GM18502 (cell line): ENCODE results near the gene FOXA1.

ENCODE experiments used
- ATAC-seq: cut with Tn5 transposase; IDR thresholded peaks from one replicate; pipeline ENCODE4 v1.9.1; 2021; ENCODE audit warnings: mild to moderate bottlenecking; ENCODE audit not compliant: unreplicated experiment, poor library complexity

Gene FOXA1

DNA sequence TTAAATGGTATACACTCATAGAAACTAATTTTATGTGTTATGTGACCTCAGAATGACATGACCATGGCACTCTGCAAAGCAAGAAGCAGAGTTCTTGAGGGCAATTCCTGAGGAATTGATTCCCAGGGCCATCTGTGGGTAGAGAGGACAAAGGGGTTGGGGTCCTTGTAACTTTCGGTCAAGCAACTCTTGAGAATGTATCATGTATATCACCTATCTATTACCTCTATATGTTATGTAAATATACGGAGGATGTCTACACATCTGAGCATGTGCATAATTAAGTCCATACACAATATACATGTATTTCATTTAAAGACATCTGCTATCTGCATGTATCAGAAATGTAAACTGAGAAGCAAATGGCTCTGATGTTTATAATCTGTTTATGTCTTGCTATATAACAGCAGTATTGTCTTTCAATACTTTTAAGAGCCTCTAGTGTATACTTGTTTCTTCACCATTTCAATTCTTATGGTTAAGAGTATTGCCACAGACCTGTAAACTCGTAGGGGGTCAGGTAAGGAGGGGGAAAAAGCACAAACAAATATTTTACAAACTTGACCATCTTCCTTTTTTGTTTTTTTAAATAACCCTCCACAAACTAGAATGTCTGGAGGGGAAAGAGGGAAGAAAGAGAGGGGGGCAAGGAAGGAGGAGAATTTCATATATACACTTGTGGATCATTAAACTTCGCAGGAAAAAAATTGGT, 4.5 kb downstream of the FOXA1 start:
- ATAC-seq, result no peak

DNA sequence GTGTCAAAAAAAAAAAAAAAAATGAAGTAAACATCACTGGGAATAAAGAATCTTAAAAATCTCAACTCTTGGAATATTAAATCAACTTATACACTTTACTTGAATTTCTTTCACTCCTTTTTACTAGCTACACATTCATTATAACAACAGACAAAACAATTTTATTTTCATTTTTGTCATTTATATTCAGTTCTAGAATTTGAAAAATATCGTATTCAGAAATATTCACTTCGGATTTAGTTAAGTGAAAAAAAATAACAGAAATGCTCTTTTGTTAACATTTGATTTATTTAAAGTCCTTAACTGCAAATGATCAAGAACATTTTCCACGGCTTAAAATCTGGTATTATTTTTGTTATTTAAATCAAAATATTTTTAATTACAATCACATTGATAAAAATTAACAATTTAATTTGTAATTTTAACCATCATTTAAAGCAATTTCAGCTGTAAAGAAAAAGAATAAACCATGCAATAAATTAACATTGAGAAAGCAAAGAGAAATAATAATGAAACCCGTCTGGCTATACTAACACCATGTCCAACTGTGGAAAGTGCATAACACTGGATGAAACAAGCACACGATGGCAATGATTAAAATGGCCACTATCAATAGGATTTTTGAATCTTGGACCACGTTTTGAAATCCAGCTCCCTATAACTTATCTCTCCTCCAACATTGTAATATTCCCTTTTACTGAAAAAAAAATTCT, 5.2 kb downstream of the FOXA1 start:
- ATAC-seq, result no peak

DNA sequence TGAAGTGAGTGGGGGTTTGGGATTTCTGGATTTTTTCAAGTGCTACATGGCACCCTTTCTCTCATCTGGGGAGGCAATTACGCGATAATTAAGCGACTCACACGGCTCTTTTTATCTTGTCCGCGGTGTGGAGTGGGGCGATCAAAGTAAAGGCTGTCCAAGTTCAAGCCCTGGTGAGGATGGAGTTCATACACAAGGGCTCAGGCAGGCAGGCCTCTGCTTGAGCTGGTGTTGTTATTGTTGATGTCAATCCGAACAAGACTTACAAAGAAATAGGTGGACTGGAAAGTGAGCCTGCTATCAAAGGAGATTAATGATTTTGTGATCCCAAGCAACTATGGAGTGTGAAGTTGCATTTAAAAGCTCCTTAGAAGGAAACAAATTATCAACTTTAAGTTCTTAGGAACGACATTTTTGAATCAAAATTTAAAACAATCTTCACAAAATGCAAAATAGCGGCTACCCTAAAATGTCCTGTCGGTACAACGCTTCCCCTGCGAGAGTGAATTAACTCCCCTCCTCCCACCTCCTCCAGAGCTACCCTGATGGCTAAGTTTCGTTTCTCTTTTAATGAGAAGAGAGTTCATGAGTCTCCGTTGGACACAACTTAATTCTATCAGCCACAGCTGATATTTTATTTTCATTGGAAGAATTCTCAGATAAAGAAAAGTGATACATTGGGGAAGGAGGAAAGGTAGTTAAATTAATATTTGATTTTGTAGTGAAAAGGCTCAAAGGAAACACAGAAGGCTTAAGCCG, 5.9 kb downstream of the FOXA1 start:
- ATAC-seq, result no peak

DNA sequence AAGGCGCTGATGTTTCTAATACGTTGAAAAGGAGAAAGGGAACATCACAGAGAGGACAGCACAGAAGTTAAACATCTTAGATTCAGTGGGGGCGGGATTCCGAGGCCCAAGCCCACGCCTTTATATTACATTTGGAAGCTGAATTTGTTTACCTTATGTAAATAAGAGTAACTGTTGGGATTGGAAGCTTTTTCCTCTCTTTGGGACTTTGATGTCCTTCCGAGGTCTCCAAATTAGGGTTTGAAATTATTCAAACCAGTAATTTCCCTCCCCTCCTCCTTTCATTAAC, 6.4 kb downstream of the FOXA1 start:
- no peak for ATAC-seq

DNA sequence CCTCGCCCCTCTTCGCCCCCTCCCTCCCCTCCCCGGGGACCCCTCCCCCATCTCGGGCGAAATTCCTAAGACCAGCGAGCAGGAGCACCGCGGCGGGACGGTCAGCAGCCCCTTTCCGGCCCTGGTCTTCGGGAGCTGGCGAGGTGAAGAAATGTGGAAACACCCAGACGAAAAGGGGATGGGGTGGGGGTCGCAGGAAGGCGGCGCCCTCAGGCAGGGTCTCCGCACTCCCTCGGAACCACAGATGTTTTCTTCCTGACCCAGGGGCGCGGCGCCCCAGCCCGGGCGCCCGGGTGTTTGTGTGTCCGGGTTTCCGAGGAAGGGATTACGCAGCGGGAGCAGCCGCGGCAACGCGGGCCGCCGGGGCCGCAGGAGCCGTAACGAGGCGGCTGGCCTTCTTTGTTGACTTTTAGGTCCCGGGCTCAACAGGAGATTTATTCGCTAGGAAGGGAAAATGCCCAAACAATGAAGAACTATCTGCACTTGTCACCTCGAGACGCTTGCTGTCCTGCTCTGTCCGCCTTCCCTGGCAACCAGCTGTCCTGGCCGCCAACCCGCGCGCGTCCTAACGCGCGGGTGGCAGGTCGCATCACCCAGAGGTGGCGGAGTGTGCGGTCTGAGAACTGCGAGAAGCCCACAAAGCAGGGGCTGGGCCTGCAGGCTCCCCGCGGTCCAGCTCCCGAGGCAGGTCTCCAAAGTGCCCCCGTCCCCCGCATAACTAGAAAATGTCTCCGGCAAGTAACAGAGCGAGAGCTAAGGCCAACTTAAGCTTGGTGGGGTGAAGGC, 7.0 kb downstream of the FOXA1 start:
- ATAC-seq, result no peak

DNA sequence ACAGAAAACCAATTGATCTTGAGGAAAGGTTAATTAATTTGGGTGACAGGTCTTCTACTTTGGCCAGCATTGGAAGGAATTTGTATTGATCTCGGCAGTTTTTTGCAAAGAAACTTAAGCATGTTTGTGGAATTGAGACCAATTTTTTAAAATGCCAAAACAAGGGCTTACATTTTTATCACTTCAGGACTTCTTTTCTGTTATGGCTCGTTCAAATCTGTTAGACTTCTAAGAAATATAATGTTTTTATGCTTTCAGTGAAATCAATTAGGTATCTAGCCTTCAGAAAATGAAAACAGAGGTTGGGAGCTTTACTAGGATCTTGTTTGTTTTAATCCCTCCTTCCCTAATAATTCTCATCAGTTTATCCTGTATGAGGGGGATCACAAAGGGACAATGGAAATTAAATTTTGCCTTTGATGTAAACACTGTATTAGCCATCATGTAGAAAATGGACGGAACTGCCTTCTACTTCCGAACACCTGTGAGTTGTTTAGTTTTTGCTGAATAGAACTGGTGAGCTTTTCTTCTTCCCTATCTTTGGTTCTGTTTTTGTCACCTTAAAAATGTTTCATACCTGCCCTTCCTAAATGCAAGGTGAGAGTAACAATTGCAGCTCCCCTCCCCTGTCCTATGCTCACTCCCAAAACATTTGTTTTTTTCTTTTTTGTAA, 7.8 kb downstream of the FOXA1 start:
- no peak for ATAC-seq

DNA sequence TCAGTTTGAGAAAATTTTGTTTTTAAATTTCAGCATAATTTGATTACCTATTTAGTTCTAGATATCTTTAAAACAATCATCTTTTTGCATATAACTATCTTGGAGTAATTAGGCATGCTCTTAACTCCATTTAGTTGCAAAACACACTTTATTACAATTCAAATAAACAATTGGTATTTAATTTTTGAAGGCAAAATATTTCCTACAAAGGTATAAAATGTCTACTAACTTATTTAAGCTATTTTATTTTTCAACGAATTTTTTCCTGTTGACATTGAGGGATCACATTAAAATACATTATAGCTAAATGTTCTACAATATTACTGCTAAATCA, 8.3 kb downstream of the FOXA1 start:
- ATAC-seq, result no peak

DNA sequence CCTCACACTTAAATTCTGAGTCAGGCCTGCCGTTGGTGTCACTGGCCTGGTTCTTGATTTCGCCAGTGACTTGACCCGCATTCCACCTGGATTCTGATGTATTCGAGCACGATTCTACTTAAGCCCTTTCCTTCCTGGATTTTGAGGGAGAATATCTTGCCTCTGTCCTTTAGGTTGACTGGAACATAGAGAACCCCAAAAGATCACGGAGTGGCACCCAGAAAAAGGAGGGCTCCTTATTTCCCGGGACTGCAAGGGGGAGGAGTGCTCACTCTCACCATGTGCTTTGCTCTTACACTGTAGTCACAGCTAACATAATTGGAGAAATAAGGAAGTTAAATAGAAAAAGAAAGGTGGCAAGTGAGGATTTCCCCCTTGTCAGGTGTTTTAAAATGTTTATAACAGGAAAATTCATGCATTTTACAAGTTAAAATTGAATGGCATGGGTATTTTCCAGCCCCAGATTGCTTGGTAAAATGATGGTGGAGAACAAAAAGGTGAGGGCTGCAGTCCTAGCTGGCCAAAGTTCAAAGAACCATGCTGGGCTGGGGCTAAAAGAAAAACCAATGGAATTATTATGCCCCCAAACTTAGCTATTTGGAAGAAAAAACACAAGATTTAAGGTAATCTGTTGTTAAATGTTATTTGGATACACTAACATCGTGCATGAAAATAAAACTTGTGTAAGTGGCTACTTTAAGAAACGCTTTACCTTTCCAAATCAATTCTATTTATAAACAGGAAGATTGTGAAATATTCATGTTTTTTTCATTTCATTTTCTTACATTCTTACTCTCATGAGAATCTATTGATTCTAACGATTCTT, 8.9 kb downstream of the FOXA1 start:
- no peak for ATAC-seq

DNA sequence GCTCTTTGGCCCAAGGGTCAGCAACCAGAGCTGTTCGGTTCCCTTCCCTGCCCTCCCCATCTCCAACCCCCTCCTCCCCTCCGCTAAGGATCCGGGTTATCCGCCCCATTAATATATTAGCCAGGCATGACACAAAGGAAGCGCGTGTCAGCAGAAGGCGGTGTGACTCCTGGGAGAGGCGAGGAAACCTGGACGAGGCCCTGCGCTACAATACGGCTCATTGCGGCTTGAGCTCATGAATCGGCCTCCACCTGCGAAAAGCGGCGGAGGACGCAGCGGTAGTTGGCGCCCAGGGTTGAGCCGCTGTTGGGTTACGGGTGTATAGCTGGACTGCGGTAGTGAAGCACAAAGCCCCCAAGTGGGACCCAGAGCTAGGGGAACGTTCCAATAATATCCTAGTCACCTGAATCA, 9.9 kb downstream of the FOXA1 start:
- no peak for ATAC-seq

DNA sequence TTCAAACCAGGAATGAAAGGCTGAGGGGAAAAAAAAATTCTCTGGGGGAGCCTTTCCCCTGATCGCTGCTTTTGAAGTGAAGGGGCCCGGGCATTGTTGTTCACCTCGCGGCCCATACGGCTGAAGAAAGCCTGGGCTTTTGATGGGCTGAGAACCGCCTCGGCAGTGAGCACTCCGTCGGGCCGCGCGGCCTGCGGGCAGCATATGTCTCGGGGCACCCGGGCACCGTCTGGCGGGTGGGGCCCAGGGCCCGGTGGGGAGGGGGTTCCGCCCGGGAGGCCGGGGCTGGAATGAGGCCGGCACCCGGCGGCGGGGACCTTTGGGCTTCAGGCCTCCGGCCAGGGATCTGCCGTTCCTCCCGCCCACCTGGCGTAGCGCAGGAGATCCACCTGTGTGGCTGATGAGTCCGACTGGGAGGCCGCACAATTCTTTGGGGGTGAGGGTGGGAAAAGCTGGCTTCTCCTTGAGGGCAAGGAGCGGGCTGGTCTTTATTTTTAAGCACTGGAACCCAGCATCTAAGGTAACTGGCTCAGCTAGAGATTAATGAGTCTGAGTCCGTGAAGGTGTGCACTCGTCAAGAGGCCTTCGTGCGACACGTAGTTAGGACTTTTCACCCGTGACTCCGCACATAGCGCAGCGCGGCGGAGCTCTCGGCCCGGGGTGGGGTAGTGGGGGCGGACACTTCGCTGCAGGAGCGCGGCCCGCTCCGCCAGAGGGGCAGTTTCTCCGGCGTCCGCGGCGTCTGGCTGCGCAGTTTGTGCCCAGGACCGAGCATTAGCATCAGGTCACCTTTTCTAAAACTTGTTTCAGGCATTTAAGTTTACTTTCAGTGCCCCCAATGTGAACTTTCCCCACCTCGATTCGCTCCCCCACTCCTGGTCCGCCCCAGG, 10.6 kb downstream of the FOXA1 start:
- no peak for ATAC-seq

DNA sequence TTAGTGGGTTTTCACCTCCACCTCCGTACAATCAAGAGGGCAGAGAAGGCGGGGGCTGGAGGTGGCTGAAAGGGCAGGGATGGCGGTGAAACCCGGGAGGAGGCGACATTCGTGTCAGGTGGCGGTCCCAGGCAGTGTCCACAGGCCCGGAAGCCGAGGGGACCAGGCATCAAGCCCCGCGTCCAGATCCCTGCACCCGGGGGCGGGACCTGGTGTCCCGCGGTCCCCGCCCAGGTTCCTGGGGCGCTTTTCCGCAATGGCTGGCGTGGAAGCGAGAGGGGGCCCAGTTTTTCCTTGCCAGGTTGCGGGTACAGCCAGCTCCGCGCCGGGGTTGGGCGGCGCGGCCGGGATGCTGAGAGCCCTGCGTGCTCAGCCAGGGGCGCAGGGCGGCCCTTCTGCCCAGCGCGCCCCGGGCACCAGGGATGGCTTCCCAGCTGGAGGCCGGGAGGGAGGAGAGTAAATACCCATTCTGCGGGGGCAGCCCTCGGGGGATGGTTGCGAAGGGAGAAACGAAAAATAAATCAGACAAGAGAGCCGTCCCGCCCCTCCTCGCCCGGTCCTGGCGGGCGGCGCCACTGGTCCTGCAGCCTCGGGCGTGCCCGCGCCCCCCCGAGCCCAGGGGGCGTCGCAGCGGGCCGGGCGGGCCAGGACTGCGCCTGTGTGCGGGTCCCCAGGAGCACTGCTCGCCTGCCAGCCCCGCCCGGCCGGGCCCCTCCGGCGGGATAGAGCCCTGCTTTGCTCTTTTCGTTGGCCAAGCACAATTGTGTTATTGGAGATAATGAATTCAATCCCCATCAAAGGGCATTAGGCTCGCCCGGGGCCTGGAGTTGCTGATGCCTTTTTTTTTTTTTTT, 11.5 kb downstream of the FOXA1 start:
- no peak for ATAC-seq

DNA sequence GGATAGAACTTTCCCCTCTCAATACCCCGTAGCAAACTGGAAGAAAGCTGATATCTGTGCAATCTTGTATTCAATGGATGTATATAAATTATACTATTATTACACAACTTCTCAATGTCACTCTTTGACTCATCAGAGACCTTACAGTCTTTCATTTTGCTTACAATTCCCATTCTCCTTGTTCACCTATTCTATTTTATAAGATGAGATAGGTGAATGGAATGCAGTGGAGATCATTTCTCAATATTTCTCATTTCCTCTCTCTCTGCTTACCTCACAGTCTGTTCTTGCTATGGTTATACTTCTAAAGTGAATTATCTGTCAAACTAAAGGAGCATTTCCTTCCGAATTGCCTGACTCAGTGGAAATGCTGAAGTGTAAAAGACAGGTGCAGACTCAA, 14.9 kb downstream of the FOXA1 start:
- ATAC-seq, result no peak

DNA sequence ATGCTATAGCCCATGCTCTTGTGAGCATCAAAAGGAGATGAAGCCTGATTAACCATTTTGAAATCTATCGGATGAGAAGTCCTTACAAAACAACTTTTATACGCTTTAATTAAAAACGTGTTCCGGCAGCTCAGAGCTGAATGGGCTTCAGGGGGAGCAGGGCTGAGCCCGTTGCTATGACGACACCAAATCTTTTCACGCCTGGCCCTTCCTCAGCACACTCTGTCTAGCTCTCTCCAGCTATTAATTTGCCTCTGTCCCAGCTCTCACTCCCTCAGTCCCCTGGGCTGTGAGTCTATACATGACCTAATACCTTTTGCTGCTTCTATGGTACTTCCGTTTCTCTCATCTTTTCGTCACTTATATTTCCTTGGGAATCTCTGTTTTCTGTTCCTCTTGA, 15.8 kb downstream of the FOXA1 start:
- no peak for ATAC-seq

DNA sequence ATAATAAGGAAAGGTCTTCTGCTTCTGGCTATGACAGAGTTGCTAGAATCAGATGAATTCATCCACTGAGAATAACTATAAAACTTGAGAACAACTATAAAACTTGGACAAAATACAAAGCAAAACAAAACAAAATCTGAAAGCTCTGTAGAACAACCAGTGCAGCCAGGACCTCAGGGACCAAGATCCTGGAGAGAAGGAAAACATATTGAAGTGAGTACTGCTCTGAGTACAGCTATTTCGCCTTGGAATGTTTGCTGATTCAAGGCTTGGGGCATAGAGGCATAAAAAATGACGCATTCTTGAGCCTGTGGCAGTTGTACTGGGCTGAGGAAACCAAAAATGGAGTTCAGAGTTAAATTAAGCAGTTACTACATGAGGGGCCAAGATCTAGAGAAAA, 21.7 kb downstream of the FOXA1 start:
- no peak for ATAC-seq

DNA sequence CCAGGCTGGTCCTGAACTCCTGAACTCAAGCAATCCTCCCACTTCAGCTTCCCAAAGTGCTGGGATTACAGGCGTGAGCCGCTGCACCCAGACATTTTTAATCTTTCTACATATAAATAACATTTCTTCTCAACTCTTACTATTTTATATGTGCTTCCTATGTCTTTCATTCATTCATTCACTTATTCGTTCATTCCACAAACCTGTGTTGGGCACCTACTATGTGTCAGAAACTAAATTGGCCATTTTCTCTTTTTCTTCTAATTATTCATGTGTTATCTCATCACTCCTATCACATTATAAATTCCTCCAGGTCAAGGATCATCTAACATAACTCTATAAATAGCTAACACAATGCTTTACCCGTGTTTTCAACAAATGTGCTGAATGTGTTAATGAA, 23.7 kb downstream of the FOXA1 start:
- no peak for ATAC-seq

DNA sequence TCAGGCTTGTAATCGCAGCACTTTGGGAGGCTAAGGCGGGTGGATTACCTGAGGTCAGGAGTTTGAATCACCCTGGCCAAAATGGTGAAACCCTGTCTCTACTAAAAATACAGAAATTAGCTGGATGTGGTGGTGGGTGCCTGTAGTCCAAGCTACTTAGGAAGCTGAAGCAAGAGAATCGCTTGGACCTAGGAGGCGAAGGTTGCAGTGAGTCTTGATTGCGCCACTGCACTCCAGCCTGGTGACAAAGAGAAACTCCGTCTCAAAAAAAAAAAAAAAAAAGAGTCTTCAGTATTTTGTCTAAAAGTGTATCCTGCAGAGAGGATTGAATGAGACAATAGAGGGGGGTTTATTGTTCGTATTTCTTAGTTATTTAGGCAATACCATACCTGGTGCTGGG, 25.3 kb downstream of the FOXA1 start:
- no peak for ATAC-seq

DNA sequence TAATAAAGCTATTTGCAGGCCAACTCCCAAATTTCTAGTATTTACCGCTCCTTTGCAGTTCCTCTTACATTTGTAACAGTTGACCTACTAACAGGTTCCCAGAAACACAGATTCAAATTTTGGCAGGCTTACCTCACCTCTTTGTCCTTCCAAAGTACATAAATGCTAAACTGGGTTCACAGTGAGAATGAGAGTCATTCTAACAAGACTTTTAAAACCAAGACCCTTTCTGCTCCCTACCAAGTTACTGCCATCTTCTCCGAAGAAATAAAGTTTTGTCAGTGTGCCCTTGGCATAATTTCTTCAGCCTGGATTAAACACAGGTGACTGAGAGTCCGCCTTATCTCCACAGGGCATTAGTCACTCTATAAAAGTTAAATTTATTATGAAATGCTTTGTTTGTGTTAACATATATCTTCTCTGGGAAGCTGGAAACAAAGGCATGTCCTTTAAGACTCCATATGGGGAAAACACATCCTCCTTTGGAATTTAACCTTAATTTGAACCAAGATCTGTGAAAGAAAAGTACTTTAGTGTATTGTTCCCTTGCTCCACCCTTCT, 28.2 kb downstream of the FOXA1 start:
- no peak for ATAC-seq
